Measurements from ENCODE around the gene NUAK2.

Gene NUAK2

GRCh38 chr1:205359771-205360565 is 38.4 kb upstream of the NUAK2 start:
- TF ChIP-seq EZH2 (IDR thresholded peaks at IDR 0.05; ENCODE audit: borderline replicate concordance, low read length) (no peak), CTCF (IDR thresholded peaks at IDR 0.05; ENCODE audit: low read length) (no peak)
- no peaks in the 10 kb centered on the region for H3K9me3 ChIP-seq (ENCODE audit: low read length)
- H3K9ac ChIP-seq (ENCODE audit: low read length): no peak overlapping the region

GRCh38 chr1:205358579-205358978 is 37.0 kb upstream of the NUAK2 start:
- H3K4me2 ChIP-seq (ENCODE audit: low read length): no peak overlapping the region
- H3K9me3 ChIP-seq (ENCODE audit: low read length): no peaks in the 10 kb centered on the region
- no peaks in the 10 kb centered on the region for H3K9me2 ChIP-seq (ENCODE audit: low read depth, low read length)
- no peak overlapping the region for H2AFZ ChIP-seq (ENCODE audit: low read length)
- H3K9ac ChIP-seq (ENCODE audit: low read length): no peak overlapping the region
- no peaks in the 10 kb centered on the region; the same call in 1 of the 2 replicates for H3K27me3 ChIP-seq (ENCODE audit: insufficient read depth, low read length)
- H3K79me2 ChIP-seq (ENCODE audit: insufficient read depth, low read length): no peaks in the 10 kb centered on the region
- no peaks in the 10 kb centered on the region for H4K20me1 ChIP-seq (ENCODE audit: insufficient read depth, low read length)
- H3K27ac ChIP-seq (ENCODE audit: low read depth, low read length, poor library complexity, severe bottlenecking): no peak overlapping the region
- TF ChIP-seq CTCF (IDR thresholded peaks at IDR 0.05; ENCODE audit: low read length) (no peak), EZH2 (IDR thresholded peaks at IDR 0.05; ENCODE audit: borderline replicate concordance, low read length) (no peak)
- H3K4me3 ChIP-seq (ENCODE audit: low read depth, low read length, poor library complexity, severe bottlenecking): no peak overlapping the region
- no peaks in the 10 kb centered on the region for H3K4me1 ChIP-seq (ENCODE audit: insufficient read depth, low read length, severe bottlenecking)
- H3K36me3 ChIP-seq (ENCODE audit: insufficient read depth, low read length): no peaks in the 10 kb centered on the region
- H3F3A ChIP-seq (ENCODE audit: insufficient read depth, low read length): no peaks in the 10 kb centered on the region

More at GRCh38 chr1:205359771-205360565, 38.4 kb upstream of the NUAK2 start:
- Histone ChIP-seq H3F3A (ENCODE audit: insufficient read depth, low read length) (no peaks in the 10 kb centered on the region), H3K27ac (ENCODE audit: low read depth, low read length, poor library complexity, severe bottlenecking) (no peak overlapping the region), H4K20me1 (ENCODE audit: insufficient read depth, low read length) (no peaks in the 10 kb centered on the region), H3K4me1 (ENCODE audit: insufficient read depth, low read length, severe bottlenecking) (no peaks in the 10 kb centered on the region), H3K79me2 (ENCODE audit: insufficient read depth, low read length) (no peaks in the 10 kb centered on the region), H3K4me2 (ENCODE audit: low read length) (no peak overlapping the region), H2AFZ (ENCODE audit: low read length) (no peak overlapping the region), H3K36me3 (ENCODE audit: insufficient read depth, low read length) (no peaks in the 10 kb centered on the region), H3K4me3 (ENCODE audit: low read depth, low read length, poor library complexity, severe bottlenecking) (no peak overlapping the region), H3K9me2 (ENCODE audit: low read depth, low read length) (no peaks in the 10 kb centered on the region), H3K27me3 (ENCODE audit: insufficient read depth, low read length) (no peaks in the 10 kb centered on the region; the same call in 1 of the 2 replicates)

GRCh38 chr1:205357567-205357966 is 36.0 kb upstream of the NUAK2 start:
- Histone ChIP-seq H3F3A (ENCODE audit: insufficient read depth, low read length) (no peaks in the 10 kb centered on the region), H4K20me1 (ENCODE audit: insufficient read depth, low read length) (no peaks in the 10 kb centered on the region), H3K9ac (ENCODE audit: low read length) (no peak overlapping the region), H3K27me3 (ENCODE audit: insufficient read depth, low read length) (no peaks in the 10 kb centered on the region; the same call in 1 of the 2 replicates), H3K9me3 (ENCODE audit: low read length) (no peaks in the 10 kb centered on the region), H3K36me3 (ENCODE audit: insufficient read depth, low read length) (no peaks in the 10 kb centered on the region), H3K4me2 (ENCODE audit: low read length) (no peak overlapping the region), H3K9me2 (ENCODE audit: low read depth, low read length) (no peaks in the 10 kb centered on the region), H3K27ac (ENCODE audit: low read depth, low read length, poor library complexity, severe bottlenecking) (no peak overlapping the region), H2AFZ (ENCODE audit: low read length) (no peak overlapping the region), H3K4me3 (ENCODE audit: low read depth, low read length, poor library complexity, severe bottlenecking) (no peak overlapping the region), H3K4me1 (ENCODE audit: insufficient read depth, low read length, severe bottlenecking) (no peaks in the 10 kb centered on the region), H3K79me2 (ENCODE audit: insufficient read depth, low read length) (no peaks in the 10 kb centered on the region)
- no peak for TF ChIP-seq CTCF (IDR thresholded peaks at IDR 0.05; ENCODE audit: low read length)
- no peak for TF ChIP-seq EZH2 (IDR thresholded peaks at IDR 0.05; ENCODE audit: borderline replicate concordance, low read length)

Data from OCI-LY1 (cell line).